Measurements from ENCODE around the gene BTBD2. TPM values are rescaled to one million over a fixed set of nuclear protein-coding genes. Genes with fewer than 3 reads are reported as not detected.

BTBD2 gene
- total and polyA plus RNA-seq, 2 of the 13 experiments (the other 11 are each of a cell fraction or from before 2014, with no cell fraction given): 28.1 to 45.3 TPM

- TF ChIP-seq MAX (IDR thresholded peaks at IDR 0.05) (peak; percentile 36; the same call in 1 of the 2 replicates), SOX13 (IDR thresholded peaks at IDR 0.05) (no peak), SOX13 (CRISPR knock-in tag; conservative IDR thresholded peaks at IDR 0.05 in 1 of 2, IDR thresholded peaks at IDR 0.05 in 1 of 2) (no peak), ZNF501 (CRISPR knock-in tag; IDR thresholded peaks at IDR 0.05) (peak; percentile 26; the same call in 1 of the 2 replicates), HIVEP1 (CRISPR knock-in tag; IDR thresholded peaks at IDR 0.05) (peak; percentile 63; the same call in 1 of the 2 replicates), ZNF33A (CRISPR knock-in tag; IDR thresholded peaks at IDR 0.05; ENCODE audit: borderline replicate concordance) (no peak; the same call in 1 of the 2 replicates), ETV6 (CRISPR knock-in tag; conservative IDR thresholded peaks at IDR 0.05) (no peak), ZNF577 (CRISPR knock-in tag; IDR thresholded peaks at IDR 0.05; ENCODE audit: borderline replicate concordance, low read depth) (no peak), ZNF672 (CRISPR knock-in tag; IDR thresholded peaks at IDR 0.05) (no peak), GPN1 (CRISPR knock-in tag; IDR thresholded peaks at IDR 0.05; ENCODE audit: borderline replicate concordance) (no peak), SMYD3 (CRISPR knock-in tag; IDR thresholded peaks at IDR 0.05) (no peak), ZNF318 (CRISPR knock-in tag; IDR thresholded peaks at IDR 0.05) (no peak), ZNF780A (CRISPR knock-in tag; IDR thresholded peaks at IDR 0.05) (no peak), MXI1 (IDR thresholded peaks at IDR 0.05; ENCODE audit: borderline replicate concordance, low read depth, low read length) (no peak), ZNF713 (CRISPR knock-in tag; IDR thresholded peaks at IDR 0.05) (no peak), ZNF670 (CRISPR knock-in tag; IDR thresholded peaks at IDR 0.05; ENCODE audit: borderline replicate concordance) (no peak), ZNF816 (CRISPR knock-in tag; IDR thresholded peaks at IDR 0.05; ENCODE audit: borderline replicate concordance) (no peak)
- TF ChIP-seq, protein P1, sequence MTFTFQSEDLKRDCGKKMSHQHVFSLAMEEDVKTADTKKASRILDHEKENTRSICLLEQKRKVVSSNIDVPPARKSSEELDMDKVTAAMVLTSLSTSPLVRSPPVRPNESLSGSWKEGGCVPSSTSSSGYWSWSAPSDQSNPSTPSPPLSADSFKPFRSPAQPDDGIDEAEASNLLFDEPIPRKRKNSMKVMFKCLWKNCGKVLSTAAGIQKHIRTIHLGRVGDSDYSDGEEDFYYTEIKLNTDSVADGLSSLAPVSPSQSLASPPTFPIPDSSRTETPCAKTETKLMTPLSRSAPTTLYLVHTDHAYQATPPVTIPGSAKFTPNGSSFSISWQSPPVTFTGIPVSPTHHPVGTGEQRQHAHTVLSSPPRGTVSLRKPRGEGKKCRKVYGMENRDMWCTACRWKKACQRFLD (CRISPR knock-in tag; IDR thresholded peaks at IDR 0.05; ENCODE audit: borderline replicate concordance): no peak
- TF ChIP-seq, protein P2, sequence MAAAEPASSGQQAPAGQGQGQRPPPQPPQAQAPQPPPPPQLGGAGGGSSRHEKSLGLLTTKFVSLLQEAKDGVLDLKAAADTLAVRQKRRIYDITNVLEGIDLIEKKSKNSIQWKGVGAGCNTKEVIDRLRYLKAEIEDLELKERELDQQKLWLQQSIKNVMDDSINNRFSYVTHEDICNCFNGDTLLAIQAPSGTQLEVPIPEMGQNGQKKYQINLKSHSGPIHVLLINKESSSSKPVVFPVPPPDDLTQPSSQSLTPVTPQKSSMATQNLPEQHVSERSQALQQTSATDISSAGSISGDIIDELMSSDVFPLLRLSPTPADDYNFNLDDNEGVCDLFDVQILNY (CRISPR knock-in tag; conservative IDR thresholded peaks at IDR 0.05): no peak
Measured at GRCh38 chr19:2049741-2050348, 34.3 kb upstream of the BTBD2 start (continued).

Data from HepG2 (cell line).